Mammary epithelial cell (primary cell): ENCODE measurements around the gene LPP.

ENCODE experiments used
- CTCF ChIP-seq, 2 donors: IDR thresholded peaks in 1 of 2; conservative IDR thresholded peaks in 1 of 2; 2 replicates each; pipeline ENCODE4 v1.5.1; 2011 to 2012; ENCODE audit warnings: inconsistent platforms in 2 of 2, low read length in 2 of 2, mild to moderate bottlenecking in 2 of 2, control low read depth in 1 of 2, low read depth in 1 of 2; ENCODE audit not compliant: insufficient read depth in 1 of 2; ENCODE audit errors: extremely low read depth in 1 of 2
- EZH2 ChIP-seq: IDR thresholded peaks from 2 replicates; pipeline ENCODE4 v1.6.1; 2012; ENCODE audit warnings: low read length, inconsistent platforms, borderline replicate concordance

GRCh38 chr3:188126934-188127333, 27.0 kb upstream of the LPP start:
- TF ChIP-seq CTCF (conservative IDR thresholded peaks at IDR 0.05 in 1 of 2, IDR thresholded peaks at IDR 0.05 in 1 of 2; ENCODE audit: extremely low read depth in 1 of 2, insufficient read depth in 1 of 2, low read depth in 1 of 2, low read length in 2 of 2) (no peak), EZH2 (no peak)
